GM19397 (cell line): ENCODE results near the gene TRAF3IP3.

Source experiments
- ATAC-seq: cut with Tn5 transposase; IDR thresholded peaks from one replicate; pipeline ENCODE4 v1.9.1; 2021; ENCODE audit warnings: mild to moderate bottlenecking, moderate library complexity; ENCODE audit not compliant: unreplicated experiment

Gene TRAF3IP3

GRCh38 chr1:209736490-209737117, 19.2 kb upstream of the TRAF3IP3 start:
- no peak for ATAC-seq

DNA sequence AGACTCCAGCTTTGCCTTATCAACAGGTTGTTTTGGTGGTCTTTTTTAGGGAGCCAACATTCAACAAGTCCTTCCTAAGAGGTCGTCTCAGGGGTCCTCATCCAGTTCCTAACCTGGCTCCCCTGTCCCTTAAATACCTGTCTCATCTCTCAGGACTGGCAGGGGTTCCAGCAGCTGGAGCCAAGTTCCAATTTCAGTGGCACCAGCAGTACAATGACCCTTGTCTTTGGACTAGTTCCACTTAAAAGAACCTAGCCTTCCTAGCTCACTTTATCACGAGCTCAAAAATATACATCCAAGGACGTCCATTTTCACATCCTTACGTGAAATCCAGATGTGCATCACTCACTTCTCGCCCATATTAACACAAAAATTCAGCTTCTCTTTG, 18.7 kb upstream of the TRAF3IP3 start:
- ATAC-seq, result no peak

DNA sequence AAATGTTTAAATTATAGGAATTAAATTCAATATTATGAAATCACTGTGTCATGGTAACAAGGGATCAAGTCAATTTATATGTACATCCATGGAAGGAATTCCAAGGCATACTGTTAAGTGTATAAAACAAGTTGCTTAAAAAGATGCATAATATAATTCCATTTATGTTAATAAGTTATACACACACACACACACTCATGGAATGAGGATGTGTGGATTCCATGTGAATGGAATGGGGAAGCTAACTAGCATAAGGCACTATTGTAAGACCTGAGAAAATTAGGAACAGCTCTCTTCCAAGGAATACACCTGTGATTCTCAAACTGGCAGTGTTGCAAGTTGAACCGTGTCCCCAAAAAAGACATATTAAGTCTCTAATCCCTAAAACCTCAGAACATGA, 17.6 kb upstream of the TRAF3IP3 start:
- no peak for ATAC-seq

GRCh38 chr1:209741193-209741592, 14.7 kb upstream of the TRAF3IP3 start:
- no peak for ATAC-seq

DNA sequence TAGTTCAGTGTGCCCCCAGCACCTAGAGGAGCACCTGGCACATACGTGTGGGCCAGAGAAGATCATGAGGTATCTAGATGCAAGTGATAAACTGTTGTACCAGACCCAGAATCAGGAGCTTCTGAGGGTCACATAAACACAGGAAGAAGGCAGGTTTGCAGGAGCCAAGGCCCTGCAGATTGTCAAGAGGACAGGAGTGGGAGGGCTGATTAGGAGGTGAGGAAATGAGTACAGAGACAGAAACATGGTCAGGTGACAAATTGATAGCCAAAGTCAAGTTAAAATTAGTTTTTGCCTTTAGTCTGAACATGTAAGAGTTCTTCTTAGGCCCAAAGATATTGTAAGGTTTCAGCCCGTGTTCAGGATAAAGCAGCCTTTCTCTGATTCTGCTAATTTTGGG, 14.0 kb upstream of the TRAF3IP3 start:
- ATAC-seq, result no peak

- ATAC-seq, result no peak
Observed at GRCh38 chr1:209742409-209743144, 13.3 kb upstream of the TRAF3IP3 start.

DNA sequence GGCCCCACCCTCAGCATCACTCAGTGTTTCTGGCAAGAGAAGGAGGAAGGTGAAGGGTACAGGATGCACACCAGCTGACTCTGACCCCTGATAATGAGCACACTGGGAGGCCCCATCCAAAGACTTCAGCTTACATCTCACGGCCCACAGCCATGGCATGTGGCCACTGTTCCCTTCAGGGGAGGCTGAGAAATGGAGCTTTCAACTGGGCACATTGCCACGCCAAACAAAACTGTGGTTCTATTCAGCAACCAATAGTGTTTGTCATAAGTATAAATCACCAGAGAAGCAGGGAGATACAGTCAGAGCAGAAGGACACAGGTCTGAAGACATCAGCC, 12.7 kb upstream of the TRAF3IP3 start:
- ATAC-seq, result no peak

DNA sequence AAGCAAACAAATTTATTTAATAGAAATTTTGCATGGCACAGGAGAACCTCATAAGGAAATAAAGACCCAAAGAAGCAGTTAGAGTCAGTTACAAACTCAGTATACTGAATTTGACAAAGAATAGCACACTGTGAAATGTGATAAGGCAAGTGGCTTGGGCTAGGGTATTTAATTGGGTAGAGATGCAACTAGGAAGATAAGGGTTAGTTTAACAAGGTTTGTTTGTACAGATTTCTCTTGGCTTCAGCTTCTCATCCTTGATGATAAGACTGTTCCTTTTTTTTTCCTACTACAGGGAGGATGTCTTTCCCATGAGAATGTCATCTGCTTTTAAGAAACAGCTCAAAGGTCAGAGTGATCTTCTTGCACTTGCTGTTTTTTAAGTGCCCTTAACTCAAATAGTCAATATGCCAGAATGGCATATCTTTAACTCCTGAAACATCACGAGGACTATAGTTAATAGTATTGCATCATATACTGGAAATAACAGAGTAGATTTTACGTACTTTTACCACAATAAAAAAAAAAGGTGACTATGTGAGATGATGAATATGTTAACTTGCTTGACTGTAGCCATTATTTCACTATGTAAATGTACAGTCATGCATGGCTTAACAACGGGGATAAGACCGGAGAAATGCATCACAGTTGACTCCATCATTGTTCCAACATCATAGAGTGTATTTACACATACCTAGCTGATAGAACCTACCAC, 9.2 kb upstream of the TRAF3IP3 start:
- ATAC-seq, result no peak

DNA sequence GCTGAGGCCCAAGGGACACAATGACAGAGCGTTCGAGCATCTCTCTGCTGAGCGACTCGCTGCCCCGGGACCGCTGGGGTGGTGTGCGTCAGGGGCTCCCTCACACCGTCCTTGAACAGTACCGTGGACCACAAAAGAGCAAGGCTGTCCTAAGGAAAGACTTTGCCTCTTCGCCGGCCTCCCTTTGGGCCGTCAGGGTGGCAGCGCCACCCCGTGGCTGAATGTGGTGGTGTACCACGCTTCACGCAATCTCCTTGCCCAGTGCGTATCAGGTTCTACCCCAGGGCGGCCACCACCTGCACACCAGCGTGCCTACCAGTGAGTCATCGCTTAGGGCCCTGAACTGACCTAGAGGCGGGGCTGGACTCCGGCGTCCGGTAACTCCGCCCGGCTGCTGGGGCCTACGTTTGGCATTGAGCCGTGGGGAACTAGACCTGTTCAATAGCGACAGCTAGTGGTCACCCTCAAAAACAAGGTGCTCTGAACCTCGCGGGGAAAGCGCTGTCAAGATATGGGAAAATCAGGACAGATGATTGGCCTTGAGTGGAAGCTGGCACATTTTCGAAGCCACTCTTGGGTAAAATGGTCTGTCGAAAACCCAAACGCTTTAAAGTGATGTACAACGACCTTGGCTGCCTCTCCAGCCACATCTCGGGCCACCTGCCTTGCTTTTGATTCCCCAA, 8.1 kb upstream of the TRAF3IP3 start:
- ATAC-seq, result peak; percentile 78

- ATAC-seq, result no peak
Observed at GRCh38 chr1:209748620-209749019, 7.2 kb upstream of the TRAF3IP3 start.

DNA sequence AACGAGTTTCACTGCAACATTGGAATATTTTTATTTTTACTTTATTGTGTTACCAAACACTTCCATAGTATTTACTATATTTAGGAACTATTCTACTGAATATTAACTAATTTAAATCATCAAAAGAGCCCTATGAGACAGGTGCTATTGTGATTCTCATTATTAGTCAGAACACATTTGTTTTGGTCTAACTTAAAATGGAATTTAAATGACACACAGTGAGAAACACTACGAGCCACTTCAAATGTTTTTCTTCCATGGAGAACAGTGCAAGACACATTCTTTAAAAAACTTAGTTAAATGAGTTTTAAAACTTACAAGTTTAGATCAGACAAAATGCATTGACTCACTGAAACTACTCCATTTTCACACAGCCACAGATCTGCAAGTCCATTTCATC, 6.6 kb upstream of the TRAF3IP3 start:
- ATAC-seq, result no peak

DNA sequence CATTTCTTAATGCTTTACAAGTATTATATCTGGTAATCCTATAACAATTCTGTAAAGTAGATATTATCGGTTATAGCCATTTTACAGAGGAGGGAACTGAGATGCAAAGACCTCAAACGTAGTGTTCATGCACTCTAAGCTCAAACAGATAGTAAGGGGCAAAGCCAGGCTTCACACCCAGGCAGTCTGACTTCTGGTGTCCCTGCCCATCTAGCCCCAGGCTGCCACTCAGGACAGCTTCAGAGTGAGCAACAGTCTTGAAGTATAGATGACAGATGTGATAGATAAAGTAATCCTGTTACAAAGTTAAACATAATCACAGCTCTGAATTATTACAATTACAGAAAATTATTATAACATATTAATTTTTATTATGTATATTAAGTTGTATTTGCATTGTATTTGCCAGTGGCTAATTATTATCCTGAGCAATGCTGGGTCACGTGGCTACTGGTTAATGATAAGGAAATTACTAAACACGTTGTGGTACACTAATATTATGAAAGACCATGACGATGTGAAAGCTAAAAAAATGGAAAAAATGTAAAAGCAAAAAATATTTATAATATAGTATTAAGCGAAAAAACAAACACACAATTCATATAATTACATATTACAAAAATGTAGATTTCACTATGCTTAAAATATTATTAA, 6.1 kb upstream of the TRAF3IP3 start:
- no peak for ATAC-seq

DNA sequence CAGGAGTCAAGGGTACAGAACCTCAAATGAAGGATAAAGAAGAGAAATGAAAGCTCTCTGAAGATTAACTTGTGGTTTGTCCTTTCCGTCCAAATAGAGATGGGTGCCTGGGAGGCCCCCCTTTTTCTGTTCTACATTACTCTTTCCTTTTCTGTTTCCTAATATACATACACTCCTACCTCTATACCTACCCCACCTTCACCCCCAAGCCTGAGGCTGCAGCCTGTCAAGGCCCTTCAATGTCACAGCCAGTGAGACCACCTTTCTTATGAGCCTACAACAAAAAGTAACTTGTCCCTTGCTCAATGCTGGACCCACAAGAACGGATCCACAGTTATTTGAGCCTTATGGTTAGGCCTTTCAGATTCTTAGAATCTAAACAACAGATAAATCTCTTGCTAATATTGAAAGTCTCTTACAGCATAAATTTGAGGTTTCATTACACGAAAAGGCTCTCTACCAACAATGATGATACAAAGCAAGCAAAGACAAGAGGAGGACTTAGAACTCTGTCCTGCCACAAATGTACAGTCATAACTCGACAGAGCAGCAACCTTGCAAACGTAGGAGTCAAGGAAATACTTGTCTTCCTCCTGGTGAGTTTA, 4.1 kb upstream of the TRAF3IP3 start:
- ATAC-seq, result peak; percentile 36

DNA sequence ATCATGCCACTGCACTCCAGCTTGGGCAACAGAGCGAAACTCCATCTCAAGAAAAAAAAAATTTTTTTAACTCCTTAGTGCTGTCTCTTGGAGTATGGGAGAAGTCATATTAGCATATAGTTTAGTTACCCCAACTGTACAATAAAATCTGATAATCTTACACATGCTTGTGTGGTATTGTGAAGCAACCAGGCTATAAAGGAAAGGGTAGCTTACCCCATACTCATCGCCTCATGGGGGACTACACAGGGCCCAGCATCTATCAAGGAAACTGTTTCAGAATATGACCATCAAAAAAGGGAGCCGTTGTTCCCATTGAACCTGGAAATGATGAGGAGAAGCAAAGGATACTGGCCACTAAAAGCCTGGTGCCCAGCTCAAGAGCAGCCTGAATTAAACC, 3.0 kb upstream of the TRAF3IP3 start:
- ATAC-seq, result no peak

- ATAC-seq, result no peak
Observed at GRCh38 chr1:209755256-209755655, 597 bp upstream of the TRAF3IP3 start.

DNA sequence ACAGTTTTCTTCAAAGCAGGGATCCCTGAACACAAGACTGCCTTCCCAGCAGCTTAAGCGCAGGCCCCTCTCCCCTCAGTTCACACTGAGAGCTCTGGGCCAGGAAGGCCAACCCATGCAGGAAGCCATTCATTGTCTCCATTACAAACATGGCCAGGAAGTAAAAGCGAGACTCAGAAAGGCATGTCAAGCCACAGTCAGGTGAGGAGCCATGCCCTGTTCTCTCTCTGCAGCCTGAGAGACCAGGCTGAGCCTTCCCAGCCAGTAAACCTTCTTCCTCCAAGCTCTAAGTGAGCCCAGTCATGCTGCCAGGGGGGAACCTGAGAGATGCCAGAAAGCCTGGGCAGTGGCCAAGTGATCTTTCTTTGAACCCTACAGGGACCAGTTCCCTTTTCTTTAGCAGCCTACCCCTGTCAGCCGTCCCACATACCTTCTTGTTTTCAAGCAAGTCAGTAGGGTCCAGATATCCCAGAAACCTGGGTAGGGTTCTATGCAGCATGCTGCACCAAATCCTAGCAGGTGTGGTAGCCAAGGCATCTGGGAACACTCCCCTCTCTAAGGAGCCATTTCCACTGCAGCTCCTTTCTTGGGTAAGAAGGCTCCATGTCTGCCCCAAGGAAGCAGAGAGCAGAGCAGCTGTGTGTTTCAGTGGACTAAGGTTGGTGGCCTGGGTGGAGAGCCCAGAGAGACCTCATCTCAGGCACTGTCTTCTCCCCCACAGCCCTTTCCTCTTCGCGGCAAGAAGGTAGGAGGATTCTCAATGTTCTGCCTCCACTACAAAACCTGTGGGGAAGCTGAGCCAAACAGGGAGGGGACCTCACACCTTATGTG, 977 bp downstream of the TRAF3IP3 start:
- peak; percentile 33 for ATAC-seq

GRCh38 chr1:209758400-209758799, 2.5 kb downstream of the TRAF3IP3 start:
- ATAC-seq, result no peak

DNA sequence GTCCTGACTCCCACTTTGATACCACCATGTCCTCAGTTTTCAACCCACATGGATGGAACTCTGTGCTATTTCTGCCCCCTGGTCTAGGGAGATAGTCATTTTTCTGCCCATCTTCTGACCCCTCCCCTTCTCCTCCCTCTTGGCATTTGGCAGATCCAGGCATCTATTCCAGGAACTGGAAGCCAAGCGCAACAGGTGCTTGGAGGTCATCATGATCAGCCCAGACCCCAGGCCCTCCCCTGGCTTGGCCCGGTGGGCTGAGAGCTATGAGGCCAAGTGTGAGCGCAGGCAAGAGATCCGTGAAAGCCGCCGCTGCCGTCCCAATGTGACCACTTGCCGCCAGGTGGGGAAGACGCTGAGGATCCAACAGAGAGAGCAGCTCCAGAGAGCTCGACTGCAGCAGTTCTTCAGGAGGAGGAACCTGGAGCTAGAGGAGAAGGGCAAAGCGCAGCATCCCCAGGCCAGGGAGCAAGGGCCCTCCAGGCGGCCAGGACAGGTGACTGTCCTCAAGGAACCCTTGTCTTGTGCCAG, 4.0 kb downstream of the TRAF3IP3 start:
- ATAC-seq, result no peak

- ATAC-seq, result no peak
Observed at GRCh38 chr1:209761011-209761635, 5.3 kb downstream of the TRAF3IP3 start.
